ENCODE data around the gene LAX1.
"Not testable (repeated sequence)": the region's sequence is repeated elsewhere in the genome, so short reads cannot be mapped to it uniquely, and the experiment has no call there.

The LAX1 gene

DNA sequence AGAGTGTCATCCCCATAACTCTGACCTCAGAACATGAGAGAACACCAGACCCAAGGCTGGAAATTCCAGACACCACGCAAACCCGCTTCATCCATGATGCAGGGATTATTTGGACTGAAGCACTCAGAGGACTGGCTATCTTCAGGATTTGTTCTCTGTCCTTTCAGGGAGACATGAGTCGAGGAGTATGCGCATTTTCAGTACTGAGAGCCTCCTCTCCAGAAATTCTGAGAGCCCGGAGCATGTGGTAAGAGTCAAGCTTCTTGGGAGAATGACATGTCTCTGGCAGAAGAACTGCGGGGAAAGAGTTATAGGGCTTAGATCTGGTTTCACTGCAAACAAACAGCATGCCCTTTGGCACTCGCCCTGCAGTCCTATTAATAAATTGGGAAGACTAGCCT lies 6.9 kb downstream of the LAX1 start:
- H3K9me3 ChIP-seq (replicated peaks; ENCODE audit: low read length), result no peaks in the 10 kb centered on the region
- peaks cover 23% of the 10 kb centered on the region for H3K27me3 ChIP-seq (ENCODE audit: control insufficient read depth, insufficient read depth, low read length)
- no peak overlapping the region for H3K4me2 ChIP-seq (ENCODE audit: low read length)
- no peak overlapping the region for H3K4me3 ChIP-seq (ENCODE audit: low read length)
- H3K36me3 ChIP-seq (ENCODE audit: insufficient read depth, low read length), result no peaks in the 10 kb centered on the region
- H3K9ac ChIP-seq (ENCODE audit: low read depth, low read length), result no peak overlapping the region
- no peaks in the 10 kb centered on the region for H3K4me1 ChIP-seq (ENCODE audit: control insufficient read depth, insufficient read depth, low read length)

GRCh38 chr1:203772836-203773235 lies 7.9 kb downstream of the LAX1 start:
- Histone ChIP-seq H3K4me2 (ENCODE audit: low read length) (no peak overlapping the region), H3K4me1 (ENCODE audit: control insufficient read depth, insufficient read depth, low read length) (no peaks in the 10 kb centered on the region), H3K36me3 (ENCODE audit: insufficient read depth, low read length) (no peaks in the 10 kb centered on the region), H3K9ac (ENCODE audit: low read depth, low read length) (no peak overlapping the region), H3K4me3 (ENCODE audit: low read length) (no peak overlapping the region), H3K9me3 (replicated peaks; ENCODE audit: low read length) (no peaks in the 10 kb centered on the region), H3K27me3 (ENCODE audit: control insufficient read depth, insufficient read depth, low read length) (peaks cover 23% of the 10 kb centered on the region)

- Histone ChIP-seq H3K4me3 (ENCODE audit: low read length) (no peak overlapping the region), H3K4me1 (ENCODE audit: control insufficient read depth, insufficient read depth, low read length) (no peaks in the 10 kb centered on the region), H3K9me3 (replicated peaks; ENCODE audit: low read length) (no peaks in the 10 kb centered on the region), H3K9ac (ENCODE audit: low read depth, low read length) (no peak overlapping the region), H3K4me2 (ENCODE audit: low read length) (no peak overlapping the region), H3K27me3 (ENCODE audit: control insufficient read depth, insufficient read depth, low read length) (peaks cover 11% of the 10 kb centered on the region), H3K36me3 (ENCODE audit: insufficient read depth, low read length) (no peaks in the 10 kb centered on the region)
Observed at GRCh38 chr1:203776636-203777035, 11.7 kb downstream of the LAX1 start.

GRCh38 chr1:203777596-203777995 lies 12.6 kb downstream of the LAX1 start:
- Histone ChIP-seq H3K4me2 (ENCODE audit: low read length) (no peak overlapping the region), H3K27me3 (ENCODE audit: control insufficient read depth, insufficient read depth, low read length) (peaks cover 5% of the 10 kb centered on the region), H3K36me3 (ENCODE audit: insufficient read depth, low read length) (no peaks in the 10 kb centered on the region), H3K4me3 (ENCODE audit: low read length) (no peak overlapping the region), H3K9me3 (replicated peaks; ENCODE audit: low read length) (no peaks in the 10 kb centered on the region), H3K4me1 (ENCODE audit: control insufficient read depth, insufficient read depth, low read length) (no peaks in the 10 kb centered on the region), H3K9ac (ENCODE audit: low read depth, low read length) (no peak overlapping the region)

- Histone ChIP-seq H3K9ac (ENCODE audit: low read depth, low read length) (no peak overlapping the region), H3K9me3 (replicated peaks; ENCODE audit: low read length) (no peaks in the 10 kb centered on the region), H3K4me1 (ENCODE audit: control insufficient read depth, insufficient read depth, low read length) (no peaks in the 10 kb centered on the region), H3K4me3 (ENCODE audit: low read length) (no peak overlapping the region), H3K27me3 (ENCODE audit: control insufficient read depth, insufficient read depth, low read length) (peaks cover 4% of the 10 kb centered on the region), H3K4me2 (ENCODE audit: low read length) (no peak overlapping the region), H3K36me3 (ENCODE audit: insufficient read depth, low read length) (no peaks in the 10 kb centered on the region)
Observed at GRCh38 chr1:203778146-203778545, 13.2 kb downstream of the LAX1 start.

DNA sequence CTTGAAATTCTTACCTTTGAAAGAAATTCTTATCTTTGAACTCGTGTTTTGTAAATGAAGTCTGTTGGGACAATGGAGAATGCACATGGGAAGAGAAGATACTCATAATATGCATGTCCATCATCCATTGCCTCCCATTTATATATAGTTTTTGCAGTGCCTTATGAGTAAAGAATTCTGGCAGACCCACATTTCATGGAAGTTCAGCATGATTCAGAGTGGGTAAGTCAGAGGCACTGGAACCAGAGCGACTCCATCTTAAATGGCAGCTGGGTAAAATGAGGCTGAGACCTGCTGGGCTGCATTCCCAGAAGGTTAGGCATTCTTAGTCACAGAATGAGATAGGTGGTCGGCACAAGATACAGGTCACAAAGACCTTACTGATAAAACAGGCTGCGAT lies 13.8 kb downstream of the LAX1 start:
- Histone ChIP-seq H3K9ac (ENCODE audit: low read depth, low read length) (no peak overlapping the region), H3K36me3 (ENCODE audit: insufficient read depth, low read length) (no peaks in the 10 kb centered on the region)

DNA sequence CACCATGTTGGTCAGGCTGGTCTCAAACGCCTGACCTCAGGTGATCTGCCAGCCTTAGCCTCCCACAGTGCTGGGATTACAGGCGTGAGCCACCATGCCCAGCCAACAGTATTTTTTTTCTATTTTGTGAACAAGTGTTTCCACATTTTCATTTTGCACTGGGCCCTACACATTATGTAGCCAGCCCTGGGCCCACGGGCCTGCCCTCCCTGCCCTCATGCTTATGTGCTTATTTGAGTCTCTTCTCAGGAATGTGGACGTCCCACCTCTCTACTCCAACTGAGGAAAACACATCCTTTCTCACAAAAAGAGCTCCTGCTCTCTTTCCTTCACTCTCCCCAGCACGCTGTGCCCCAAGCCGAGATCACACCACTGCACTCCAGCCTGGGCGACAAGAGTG lies 17.0 kb downstream of the LAX1 start:
- H3K9me3 ChIP-seq (replicated peaks; ENCODE audit: low read length), result no peaks in the 10 kb centered on the region
- H3K27me3 ChIP-seq (ENCODE audit: control insufficient read depth, insufficient read depth, low read length), result peaks cover 6% of the 10 kb centered on the region
- no peaks in the 10 kb centered on the region for H3K4me1 ChIP-seq (ENCODE audit: control insufficient read depth, insufficient read depth, low read length)
- no peak overlapping the region for H3K4me2 ChIP-seq (ENCODE audit: low read length)
- H3K36me3 ChIP-seq (ENCODE audit: insufficient read depth, low read length), result no peaks in the 10 kb centered on the region
- H3K9ac ChIP-seq (ENCODE audit: low read depth, low read length), result no peak overlapping the region
- no peak overlapping the region for H3K4me3 ChIP-seq (ENCODE audit: low read length)

More for the DNA sequence above, 13.8 kb downstream of the LAX1 start:
- Histone ChIP-seq H3K9me3 (replicated peaks; ENCODE audit: low read length) (no peaks in the 10 kb centered on the region), H3K27me3 (ENCODE audit: control insufficient read depth, insufficient read depth, low read length) (peaks cover under 1% of the 10 kb centered on the region), H3K4me2 (ENCODE audit: low read length) (no peak overlapping the region), H3K4me1 (ENCODE audit: control insufficient read depth, insufficient read depth, low read length) (no peaks in the 10 kb centered on the region), H3K4me3 (ENCODE audit: low read length) (no peak overlapping the region)

DNA sequence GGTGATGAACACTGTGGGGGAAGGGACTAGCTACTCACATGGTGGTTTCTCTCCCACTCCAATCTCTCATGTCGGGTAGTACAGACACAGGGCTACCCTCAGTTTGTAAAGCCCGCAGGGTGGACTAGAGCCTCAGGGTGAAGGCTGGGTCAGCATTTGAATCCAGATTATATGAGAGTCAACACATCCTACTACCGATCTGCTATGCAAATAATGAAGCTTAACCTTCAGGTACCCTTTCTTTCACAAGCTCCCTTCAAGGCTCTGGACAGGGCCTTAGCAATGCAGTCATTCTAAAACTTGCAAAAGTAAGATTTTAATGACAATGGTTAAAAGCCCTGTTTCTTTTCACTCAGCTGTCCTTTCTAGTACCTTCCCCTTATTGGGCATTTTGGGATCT lies 25.0 kb downstream of the LAX1 start:
- no peak overlapping the region for H3K9ac ChIP-seq (ENCODE audit: low read depth, low read length)
- no peaks in the 10 kb centered on the region for H3K36me3 ChIP-seq (ENCODE audit: insufficient read depth, low read length)
- H3K4me2 ChIP-seq (ENCODE audit: low read length), result no peak overlapping the region
- H3K4me3 ChIP-seq (ENCODE audit: low read length), result no peak overlapping the region
- no peaks in the 10 kb centered on the region for H3K9me3 ChIP-seq (replicated peaks; ENCODE audit: low read length)
- no peaks in the 10 kb centered on the region for H3K27me3 ChIP-seq (ENCODE audit: control insufficient read depth, insufficient read depth, low read length)
- H3K4me1 ChIP-seq (ENCODE audit: control insufficient read depth, insufficient read depth, low read length), result peaks cover 2% of the 10 kb centered on the region

DNA sequence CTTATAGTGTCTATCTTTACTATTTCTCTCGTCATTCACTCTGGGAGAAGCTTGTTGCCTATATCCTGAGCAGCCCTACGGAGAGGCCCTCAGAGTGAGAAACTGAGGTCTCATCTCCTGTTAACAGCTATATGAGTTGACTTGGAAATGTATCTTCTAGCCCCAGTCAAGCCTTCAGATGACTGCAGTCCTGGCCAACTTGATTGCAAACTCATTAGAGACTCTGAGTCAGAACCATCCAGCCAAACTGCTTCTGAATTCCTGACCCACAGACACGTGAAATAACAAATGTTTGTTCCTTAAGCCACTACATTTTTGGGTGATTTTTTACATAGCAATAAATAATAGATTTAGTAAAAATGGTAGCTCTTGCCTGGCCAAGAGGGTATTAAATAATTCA lies 26.5 kb downstream of the LAX1 start:
- no peak overlapping the region for H3K4me2 ChIP-seq (ENCODE audit: low read length)
- no peak overlapping the region for H3K4me3 ChIP-seq (ENCODE audit: low read length)
- H3K27me3 ChIP-seq (ENCODE audit: control insufficient read depth, insufficient read depth, low read length), result no peaks in the 10 kb centered on the region
- no peaks in the 10 kb centered on the region for H3K9me3 ChIP-seq (replicated peaks; ENCODE audit: low read length)
- H3K36me3 ChIP-seq (ENCODE audit: insufficient read depth, low read length), result no peaks in the 10 kb centered on the region
- no peak overlapping the region for H3K9ac ChIP-seq (ENCODE audit: low read depth, low read length)
- peaks cover 3% of the 10 kb centered on the region for H3K4me1 ChIP-seq (ENCODE audit: control insufficient read depth, insufficient read depth, low read length)

DNA sequence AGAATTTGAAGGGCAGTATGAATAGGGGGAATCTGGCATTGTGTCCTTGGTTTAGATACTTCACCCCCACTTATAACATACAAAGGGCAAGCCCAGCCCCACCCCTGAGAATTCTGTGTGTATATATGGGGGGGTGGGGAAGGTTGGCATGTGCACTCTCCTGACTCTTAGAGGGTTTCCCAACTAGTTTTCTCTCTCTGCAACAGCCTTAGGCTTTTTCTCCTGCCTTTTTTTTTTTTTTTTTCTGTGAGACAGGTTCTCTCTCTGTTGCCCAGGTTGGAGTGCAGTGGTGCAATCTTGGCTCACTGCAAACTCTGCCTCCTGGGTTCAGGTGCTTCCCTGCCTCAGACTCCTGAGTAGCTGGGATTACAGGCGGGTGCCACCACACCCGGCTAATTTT lies 27.5 kb downstream of the LAX1 start:
- no peak overlapping the region for H3K4me3 ChIP-seq (ENCODE audit: low read length)
- no peak overlapping the region for H3K9ac ChIP-seq (ENCODE audit: low read depth, low read length)
- peaks cover 11% of the 10 kb centered on the region for H3K4me1 ChIP-seq (ENCODE audit: control insufficient read depth, insufficient read depth, low read length)
- no peaks in the 10 kb centered on the region for H3K27me3 ChIP-seq (ENCODE audit: control insufficient read depth, insufficient read depth, low read length)
- H3K4me2 ChIP-seq (ENCODE audit: low read length), result no peak overlapping the region
- no peaks in the 10 kb centered on the region for H3K9me3 ChIP-seq (replicated peaks; ENCODE audit: low read length)
- peaks cover 5% of the 10 kb centered on the region for H3K36me3 ChIP-seq (ENCODE audit: insufficient read depth, low read length)

DNA sequence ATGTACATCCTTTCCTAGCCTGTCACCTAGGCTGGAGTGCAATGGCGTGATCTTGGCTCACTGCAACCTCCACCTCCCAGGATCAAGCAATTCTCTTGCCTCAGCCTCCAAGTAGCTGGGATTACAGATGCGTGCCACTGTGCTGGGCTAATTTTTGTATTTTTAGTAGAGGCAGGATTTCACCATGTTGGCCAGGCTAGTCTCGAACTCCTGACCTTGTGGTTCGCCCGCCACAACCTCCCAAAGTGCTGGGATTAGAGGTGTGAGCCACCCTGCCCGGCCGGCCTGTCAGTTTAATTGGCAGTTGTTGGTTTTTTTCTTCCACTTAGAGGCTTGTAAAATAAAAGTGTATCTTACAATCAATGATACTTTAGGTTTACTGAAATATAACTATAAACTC lies 28.6 kb downstream of the LAX1 start:
- H3K9ac ChIP-seq (ENCODE audit: low read depth, low read length); H3K27me3 ChIP-seq (ENCODE audit: control insufficient read depth, insufficient read depth, low read length): not testable (repeated sequence)

GRCh38 chr1:203794764-203795440 lies 29.9 kb downstream of the LAX1 start:
- Histone ChIP-seq H3K27me3 (ENCODE audit: control insufficient read depth, insufficient read depth, low read length) (no peaks in the 10 kb centered on the region), H3K9ac (ENCODE audit: low read depth, low read length) (peak overlapping the region; percentile 96), H3K4me1 (ENCODE audit: control insufficient read depth, insufficient read depth, low read length) (peaks cover 33% of the 10 kb centered on the region), H3K4me3 (ENCODE audit: low read length) (peak overlapping the region; percentile 57), H3K4me2 (ENCODE audit: low read length) (peak overlapping the region; percentile 75), H3K9me3 (replicated peaks; ENCODE audit: low read length) (no peaks in the 10 kb centered on the region), H3K36me3 (ENCODE audit: insufficient read depth, low read length) (peaks cover 27% of the 10 kb centered on the region)

More for the DNA sequence above, 28.6 kb downstream of the LAX1 start:
- not testable (repeated sequence) for H3K9me3 ChIP-seq (replicated peaks; ENCODE audit: low read length); H3K4me3 ChIP-seq (ENCODE audit: low read length); H3K4me2 ChIP-seq (ENCODE audit: low read length)
- Histone ChIP-seq H3K4me1 (ENCODE audit: control insufficient read depth, insufficient read depth, low read length) (peaks cover 22% of the 10 kb centered on the region), H3K36me3 (ENCODE audit: insufficient read depth, low read length) (peaks cover 14% of the 10 kb centered on the region)
